K562 (cell line): ENCODE results near the gene TRPM6. TPM values are rescaled to one million over a fixed set of nuclear protein-coding genes. Genes with fewer than 3 reads are reported as not detected.

Source experiments
- ATAC-seq: fragments of 200-7000 bp; cut with Tn5 transposase; 3 replicates; pipeline ENCODE4 v1.9.1; 2020; ENCODE audit warnings: moderate library complexity
- BruUV-seq: library from RNA; stranded (reverse); fragments of 400-500 nt; replicated peaks from 2 replicates; lab custom pipeline; 2021; lab: Mats Ljungman, UMichigan
- CTCF ChIA-PET: fragments of 300-600 bp; formaldehyde crosslinking; extraction: SDS; loops from one replicate; lab custom pipeline; 2021; ENCODE audit warnings: low intra/inter-chr PET ratio; lab: Yijun Ruan, JAX
- POLR2A ChIA-PET: fragments of 300-600, 350-650 bp; sonication (Branson Sonifier 250); formaldehyde crosslinking; extraction: SDS; loops from one replicate; lab custom pipeline; 2021; ENCODE audit warnings: antibody characterized with exemption, inconsistent platforms; lab: Yijun Ruan, JAX
- DNase-seq, 4 experiments: peaks; one replicate each; pipeline versions ENCODE4 v3.0.0 to v3.0.0-alpha.2; 2011 to 2018; ENCODE audit warnings: low spot score in 3 of 4, mixed read lengths in 3 of 4; ENCODE audit errors: extremely low read depth in 1 of 4
- FAIRE-seq: peaks from 2 replicates; lab custom pipeline; 2011; peaks lifted over from hg19 to GRCh38; lab: Jason Lieb, UNC
- H2AFZ ChIP-seq: 2 replicates; pipeline ENCODE4 v1.6.0; 2011; ENCODE audit warnings: low read depth, low read length, control low read depth, inconsistent platforms
- H3K27ac ChIP-seq: fragments of 200-600 bp; 3 replicates; pipeline ENCODE4 v1.8.0; 2011; ENCODE audit warnings: low read depth, mild to moderate bottlenecking, control low read depth, inconsistent platforms, low read length, moderate library complexity, mixed read lengths; ENCODE audit errors: extremely low read depth
- H3K27me3 ChIP-seq, 2 experiments: fragments of 300-600 bp in 1 of 2; 2 replicates in 1 of 2; 3 replicates in 1 of 2; pipeline versions ENCODE4 v1.6.0 to v1.8.0; 2011; ENCODE audit warnings: inconsistent platforms in 2 of 2, low read length in 2 of 2, mild to moderate bottlenecking in 1 of 2, mixed read lengths in 1 of 2, moderate library complexity in 1 of 2; ENCODE audit not compliant: control insufficient read depth in 2 of 2, insufficient read depth in 2 of 2
- H3K36me3 ChIP-seq: fragments of 300-600 bp; 3 replicates; pipeline ENCODE4 v1.8.0; 2011; ENCODE audit warnings: mild to moderate bottlenecking, low read length, inconsistent platforms; ENCODE audit not compliant: control insufficient read depth, insufficient read depth
- H3K4me1 ChIP-seq, 2 experiments: fragments of 200-600 bp in 1 of 2; replicated peaks in 1 of 2; 2 replicates in 1 of 2; 3 replicates in 1 of 2; pipeline versions ENCODE4 v1.5.1 to v1.8.0; 2011; ENCODE audit warnings: inconsistent platforms in 2 of 2, low read length in 2 of 2, mild to moderate bottlenecking in 1 of 2, mixed read lengths in 1 of 2, moderate library complexity in 1 of 2; ENCODE audit not compliant: control insufficient read depth in 2 of 2, insufficient read depth in 2 of 2
- H3K4me2 ChIP-seq: 2 replicates; pipeline ENCODE4 v1.6.1; 2011; ENCODE audit warnings: low read length, control low read depth, inconsistent platforms, mixed read lengths; ENCODE audit not compliant: insufficient read depth
- H3K4me3 ChIP-seq: fragments of 200-600 bp; sonication (generic), shearing (Covaris generic); 2 replicates; pipeline ENCODE4 v1.5.1; 2016; ENCODE audit warnings: control low read depth, inconsistent platforms
- H3K79me2 ChIP-seq: fragments of 200-600 bp; 3 replicates; pipeline ENCODE4 v1.8.0; 2011; ENCODE audit warnings: low read length, inconsistent platforms; ENCODE audit not compliant: control insufficient read depth, insufficient read depth
- H3K9ac ChIP-seq, 2 experiments: 2 replicates each; pipeline versions ENCODE4 v1.6.0 to v1.6.1; 2011; ENCODE audit warnings: low read depth in 2 of 2, low read length in 2 of 2, control low read depth in 1 of 2, inconsistent platforms in 1 of 2, mild to moderate bottlenecking in 1 of 2, mixed read lengths in 1 of 2; ENCODE audit not compliant: insufficient read depth in 1 of 2
- H3K9me1 ChIP-seq: one replicate; pipeline ENCODE4 v1.6.0; 2011; ENCODE audit warnings: inconsistent platforms, mild to moderate bottlenecking, low read length, moderate library complexity; ENCODE audit not compliant: control insufficient read depth, insufficient read depth
- H3K9me3 ChIP-seq: replicated peaks from 2 replicates; pipeline ENCODE4 v1.5.1; 2011; ENCODE audit warnings: low read depth, low read length, inconsistent platforms; ENCODE audit not compliant: control insufficient read depth, insufficient read depth
- H4K20me1 ChIP-seq: replicated peaks from 2 replicates; pipeline ENCODE4 v1.6.1; 2011; ENCODE audit warnings: low read length, inconsistent platforms, mixed read lengths; ENCODE audit not compliant: control insufficient read depth, insufficient read depth
- BACH1 ChIP-seq: fragments of 200-800 bp; sonication (Bioruptor generic); IDR thresholded peaks from 2 replicates; pipeline ENCODE4 v1.6.1; 2016; ENCODE audit warnings: missing genetic modification characterization, missing compliant biosample characterization
- CHAMP1 ChIP-seq: fragments of 450-650 bp; IDR thresholded peaks from 2 replicates; pipeline ENCODE4 v1.6.1; 2016; ENCODE audit warnings: mild to moderate bottlenecking
- CHCHD3 ChIP-seq: fragments of 250-450 bp; sonication (Bioruptor Pico); IDR thresholded peaks from 2 replicates; pipeline ENCODE4 v2.1.2; 2022; ENCODE audit warnings: mild to moderate bottlenecking
- E2F1 ChIP-seq: sonication (generic); formaldehyde crosslinking; IDR thresholded peaks from 2 replicates; pipeline ENCODE4 v1.8.1; 2023; ENCODE audit warnings: mild to moderate bottlenecking, missing genetic modification reagents, moderate library complexity
- ETS1 ChIP-seq: conservative IDR thresholded peaks from 2 replicates; pipeline ENCODE4 v1.6.1; 2011; ENCODE audit warnings: low read depth, mild to moderate bottlenecking, low read length; ENCODE audit not compliant: control insufficient read depth
- GATA2 ChIP-seq: sonication (generic); formaldehyde crosslinking; IDR thresholded peaks from 2 replicates; pipeline ENCODE4 v1.4.0; 2020; ENCODE audit warnings: mild to moderate bottlenecking, missing genetic modification reagents
- IRF1 ChIP-seq: sonication (generic); formaldehyde crosslinking; IDR thresholded peaks from 2 replicates; pipeline ENCODE4 v1.8.0; 2022; ENCODE audit warnings: missing genetic modification reagents, mild to moderate bottlenecking, borderline replicate concordance
- MTA1 ChIP-seq: fragments of 450-650 bp; IDR thresholded peaks from 2 replicates; pipeline ENCODE4 v1.6.1; 2017; ENCODE audit warnings: borderline replicate concordance
- NFYB ChIP-seq: IDR thresholded peaks from 2 replicates; pipeline ENCODE4 v1.6.1; 2011; ENCODE audit warnings: mild to moderate bottlenecking, moderate library complexity; ENCODE audit not compliant: insufficient read length; ENCODE audit errors: extremely low read depth
- NRF1 ChIP-seq, 2 experiments: fragments of 450-650 bp; IDR thresholded peaks in 1 of 2; conservative IDR thresholded peaks in 1 of 2; 2 replicates each; pipeline ENCODE4 v1.6.1; 2014; ENCODE audit warnings: mild to moderate bottlenecking in 2 of 2
- VEZF1 ChIP-seq: fragments of 200-800 bp; sonication (Bioruptor generic); IDR thresholded peaks from 2 replicates; pipeline ENCODE4 v1.6.1; 2017; ENCODE audit warnings: missing genetic modification characterization, missing compliant biosample characterization
- ZC3H11A ChIP-seq: IDR thresholded peaks from 2 replicates; pipeline ENCODE4 v1.6.1; 2012; ENCODE audit warnings: low read depth, low read length, improper control_type of control experiment
- ZNF165 ChIP-seq: fragments of 250-450 bp; sonication (Bioruptor Pico); IDR thresholded peaks from 2 replicates; pipeline ENCODE4 v1.4.0; 2020; ENCODE audit warnings: borderline replicate concordance
- ZNF740 ChIP-seq, 3 experiments: fragments of 200-800 bp in 1 of 3; sonication (Bioruptor generic) in 1 of 3; sonication (generic) in 1 of 3; formaldehyde crosslinking in 1 of 3; IDR thresholded peaks; 2 replicates each; pipeline versions ENCODE4 v1.6.1 to v1.8.0; 2016 to 2022; ENCODE audit warnings: mild to moderate bottlenecking in 2 of 3, missing compliant biosample characterization in 2 of 3, missing genetic modification characterization in 2 of 3, missing genetic modification reagents in 1 of 3
- WGBS: fragments of 100-300 bp; shearing (Covaris generic); methylation state at CpG from one replicate; pipeline ENCODE4 v1.1.6; 2016; ENCODE audit warnings: low coverage, mixed read lengths; ENCODE audit not compliant: insufficient coverage; ENCODE audit errors: missing lambda C conversion rate; 5-methylcytosine and 5-hydroxymethylcytosine counted together
- in situ Hi-C: fragments of 300-500 bp; cut with MboI; formaldehyde crosslinking; loops from 4 replicates; pipeline ENCODE4 v1.15.0; 2018; ENCODE audit warnings: inconsistent platforms, mixed read lengths
- intact Hi-C: fragments of 100-400 bp; cut with micrococcal nuclease; formaldehyde crosslinking; loops from 2 replicates; pipeline ENCODE4 v1.14.2; 2022
- polyA plus RNA-seq, 8 experiments: library from polyadenylated mRNA; depleted of rRNA in 4 of 8; stranded (reverse) in 5 of 8; unstranded in 3 of 8; fragments of >200 nt; fragmentation: Nextera tagmentation in 2 of 8; fragmentation: Illumina TruSeq in 1 of 8; extraction: Ambion mirVana in 2 of 8; extraction: Trizol in 1 of 8; gene quantifications; 2 replicates each; pipeline versions ENCODE4 v1.2.1 to v1.2.3, GENCODE V29; 2011 to 2014; ENCODE audit warnings: inconsistent platforms in 1 of 8, missing spikeins in 1 of 8
- total RNA-seq, 7 experiments: library from RNA; depleted of rRNA in 6 of 7; stranded (reverse); fragments of >200 nt in 6 of 7; fragmentation: Illumina TruSeq in 2 of 7; extraction: Trizol in 2 of 7; gene quantifications; 2 replicates each; pipeline versions ENCODE4 v1.2.1 to v1.2.3, GENCODE V29; 2011 to 2021; ENCODE audit warnings: low replicate concordance in 1 of 7

TRPM6 gene
- total and polyA plus RNA-seq, 9 of the 15 experiments (the other 6 are each of a cell fraction or from before 2014, with no cell fraction given) = 0.03 to 0.16 (median 0.09) TPM

GRCh38 chr9:74859786-74860185, 27.9 kb downstream of the TRPM6 start:
- WGBS = 33% methylated on average over 1 of the region's 2 CpGs
- intact Hi-C loops = no loop called here
- no peak overlapping the region for H3K27ac ChIP-seq
- H3K79me2 ChIP-seq = no peaks in the 10 kb centered on the region
- no peaks in the 10 kb centered on the region for H3K9me1 ChIP-seq
- FAIRE-seq (no peak), DNase-seq (no peak), ATAC-seq (no peak)
- ChIA-PET CTCF (no interaction called here), POLR2A (interaction anchor here (0.6 kb wide), 1 partner anchor 183 kb away, joined by 3 read pairs; no protein-coding TSS in a partner anchor)
- no peaks in the 10 kb centered on the region for H4K20me1 ChIP-seq
- in situ Hi-C loops = no loop called here
- no peak overlapping the region for H3K4me2 ChIP-seq
- H3K27me3 ChIP-seq = no peaks in the 10 kb centered on the region
- no peaks in the 10 kb centered on the region for H3K36me3 ChIP-seq
- no peak overlapping the region for H2AFZ ChIP-seq
- peaks cover 0 to 6% of the 10 kb centered on the region in 2 experiments; a peak in 2 of 5 replicates for H3K4me1 ChIP-seq
- H3K4me3 ChIP-seq = no peak overlapping the region
- no peak overlapping the region for H3K9ac ChIP-seq
- no TSS peak for BruUV-seq
- no peaks in the 10 kb centered on the region for H3K9me3 ChIP-seq
- TF ChIP-seq ETS1 = no peak
- no peak for TF ChIP-seq VEZF1 (CRISPR knock-in tag)
- no peak for TF ChIP-seq GATA2 (CRISPR knock-in tag)
- TF ChIP-seq NFYB = no peak
- TF ChIP-seq CHAMP1 = no peak
- no peak for TF ChIP-seq MTA1
- TF ChIP-seq ZC3H11A = no peak
- TF ChIP-seq ZNF740 (CRISPR knock-in tag; IDR thresholded peaks at IDR 0.05) = no peak
- no peak for TF ChIP-seq ZNF740 (tag; IDR thresholded peaks at IDR 0.05)
- TF ChIP-seq E2F1 (CRISPR knock-in tag) = no peak
- no peak for TF ChIP-seq IRF1 (CRISPR knock-in tag)
- no peak for TF ChIP-seq NRF1 (conservative IDR thresholded peaks at IDR 0.05 in 1 of 2, IDR thresholded peaks at IDR 0.05 in 1 of 2)
- no peak for TF ChIP-seq CHCHD3 (CRISPR knock-in tag)
- TF ChIP-seq ZNF165 = no peak
- no peak for TF ChIP-seq BACH1 (tag)
